Spleen (tissue), 7 donors: Measurements from ENCODE around the gene ARVCF.

ENCODE experiments used
- CTCF ChIP-seq, 11 experiments: fragments of 200-600 bp in 7 of 11; fragments of 450-650 bp in 4 of 11; sonication (generic) in 4 of 11; IDR thresholded peaks in 8 of 11; conservative IDR thresholded peaks in 3 of 11; 1 replicate in 7 of 11; 2 replicates in 4 of 11; pipeline versions ENCODE4 v1.4.0 to v1.8.0; 2016 to 2021; ENCODE audit warnings: antibody characterized with exemption in 11 of 11, inconsistent platforms in 4 of 11, mild to moderate bottlenecking in 1 of 11
- POLR2A ChIP-seq, 3 donors: fragments of 450-650 bp; IDR thresholded peaks; one replicate each; pipeline ENCODE4 v1.5.1; 2017; ENCODE audit warnings: antibody characterized with exemption in 3 of 3, mild to moderate bottlenecking in 1 of 3
- POLR2AphosphoS5 ChIP-seq, 3 donors: sonication (generic); formaldehyde crosslinking; IDR thresholded peaks; one replicate each; pipeline ENCODE4 v1.5.1; 2017; ENCODE audit warnings: antibody characterized with exemption in 3 of 3
- donor health status: DM: no; HTN: no; CAD: no; lungs with moderate emphysema.
- donor health status: DM: no; HTN: no; CAD: no.
- donor health status: DM: no; HTN: no; CAD: no.

GRCh38 chr22:19940536-19941364, 75.9 kb downstream of the ARVCF start:
- TF ChIP-seq CTCF (IDR thresholded peaks at IDR 0.05 in 8 of 11, conservative IDR thresholded peaks at IDR 0.05 in 3 of 11) (no peak), POLR2A (IDR thresholded peaks at IDR 0.05) (no peak), POLR2AphosphoS5 (IDR thresholded peaks at IDR 0.05) (no peak)
